ENCODE results near the gene CEP89. TPM values are rescaled to one million over a fixed set of nuclear protein-coding genes. Genes with fewer than 3 reads are reported as not detected.
"Not testable (repeated sequence)": the region's sequence is repeated elsewhere in the genome, so short reads cannot be mapped to it uniquely, and the experiment has no call there.

Gene CEP89
- total and polyA plus RNA-seq, 2 of the 4 experiments (the other 2 are of a cell fraction), result 7.2 to 17.4 TPM

DNA sequence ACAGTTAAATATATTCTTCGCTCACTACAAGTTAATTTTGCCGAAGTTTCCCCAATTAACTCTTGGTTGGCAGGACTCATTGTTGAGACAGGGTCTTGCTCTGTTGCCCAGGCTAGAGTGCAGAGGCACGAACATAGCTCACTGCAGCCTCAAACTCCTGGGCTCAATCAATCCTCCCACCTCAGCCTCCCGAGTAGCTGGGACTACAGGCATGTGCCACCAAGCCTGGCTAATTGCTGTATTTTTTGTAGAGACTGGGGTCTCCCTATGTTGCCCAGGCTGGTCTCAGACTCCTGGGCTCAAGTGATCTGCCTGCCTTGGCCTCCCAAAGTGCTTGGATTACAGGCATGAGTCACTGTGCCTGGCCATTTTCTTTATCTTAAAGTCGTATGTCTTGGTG is 86.5 kb downstream of the CEP89 start:
- H3K56ac ChIP-seq (ENCODE audit: extremely low read depth, insufficient read depth, low read length); H3K27me3 ChIP-seq (ENCODE audit: control insufficient read depth, insufficient read depth, low read length); H3K18ac ChIP-seq (ENCODE audit: low read depth, low read length); BruUV-seq (replicated peaks); POLR2A ChIA-PET (ENCODE audit: unreplicated experiment); H2AK9ac ChIP-seq (replicated peaks; ENCODE audit: low read depth, low read length, poor library complexity); H3K4ac ChIP-seq (ENCODE audit: low read depth, low read length); H4K91ac ChIP-seq (ENCODE audit: insufficient read depth, low read depth, low read length); DNase-seq; H4K8ac ChIP-seq (ENCODE audit: low read depth in 2 of 2, low read length in 2 of 2); H2BK15ac ChIP-seq (ENCODE audit: low read depth, low read length); H3K4me3 ChIP-seq (ENCODE audit: insufficient read depth, low read depth, low read length); H3K79me1 ChIP-seq (ENCODE audit: low read depth in 1 of 2, low read length in 2 of 2); H3K9ac ChIP-seq (ENCODE audit: low read depth, low read length); H3K36me3 ChIP-seq (ENCODE audit: control insufficient read depth, insufficient read depth, low read length); H3K27ac ChIP-seq (ENCODE audit: insufficient read depth, low read length); H2BK120ac ChIP-seq (ENCODE audit: low read depth, low read length); ATAC-seq (ENCODE audit: low read depth); H3K23ac ChIP-seq (ENCODE audit: low read depth, low read length); H3K4me1 ChIP-seq (ENCODE audit: control insufficient read depth, insufficient read depth, low read length); dilution Hi-C loops (cut with HindIII; ENCODE audit: low sequenced_read_pairs, unreplicated experiment); intact Hi-C loops (cut with micrococcal nuclease); H3K9me1 ChIP-seq (ENCODE audit: insufficient read depth, low read length); H3K14ac ChIP-seq (replicated peaks; ENCODE audit: low read depth, low read length); H4K5ac ChIP-seq (ENCODE audit: low read depth, low read length); H4K20me1 ChIP-seq (ENCODE audit: insufficient read depth, low read length); in situ Hi-C loops (cut with MboI; ENCODE audit: low sequenced_read_pairs); H3K9me3 ChIP-seq (ENCODE audit: control insufficient read depth, insufficient read depth, low read length); H3K4me2 ChIP-seq (ENCODE audit: low read depth, low read length); H2AK5ac ChIP-seq (ENCODE audit: low read depth, low read length); CTCF ChIA-PET; H2BK5ac ChIP-seq (ENCODE audit: low read depth, low read length, poor library complexity, severe bottlenecking); H2AFZ ChIP-seq (replicated peaks; ENCODE audit: low read length, poor library complexity); H2BK20ac ChIP-seq (ENCODE audit: low read depth, low read length): not testable (repeated sequence)
- no CpG with 5 or more reads among the region's 5 CpGs for WGBS, 2 experiments (ENCODE audit: extremely low coverage in 2 of 2, insufficient read length in 1 of 2)

Measured in IMR-90 (cell line).